Bronchus fibroblast of lung (primary cell): ENCODE data around the gene WDR45B. TPM values are rescaled to one million over a fixed set of nuclear protein-coding genes. Genes with fewer than 3 reads are reported as not detected.

Source experiments
- total RNA-seq: library from RNA; depleted of rRNA; stranded (reverse); fragments of >200 nt; gene quantifications from 2 replicates; pipeline ENCODE4 v1.2.3, GENCODE V29; 2015

WDR45B gene
- 53.4 and 57.0 TPM in 2 replicates for total RNA-seq

GRCh38 chr17:82648165-82648668 lies at the start of gene WDR45B:
Gene WDR45B, minus strand, starts transcription at chr17:82648444. Its CDS starts 104 bp downstream, at chr17:82648340.

Other genes with a start within 250 kb of the WDR45B start
- gene HEXD, start 230.1 kb downstream of the WDR45B start, total RNA-seq = 8.8 and 9.9 TPM in 2 replicates
- 24.8 and 30.4 TPM in 2 replicates for gene OGFOD3, start 229.9 kb downstream of the WDR45B start, total RNA-seq
- 68.1 and 68.7 TPM in 2 replicates for gene CYBC1, start 197.7 kb downstream of the WDR45B start, total RNA-seq
- 29.4 and 40.4 TPM in 2 replicates for gene NARF, start 189.7 kb downstream of the WDR45B start, total RNA-seq
- gene FOXK2, start 128.7 kb downstream of the WDR45B start, total RNA-seq = 36.6 and 36.7 TPM in 2 replicates
- 5.2 and 5.4 TPM in 2 replicates for gene RAB40B, start 50.3 kb upstream of the WDR45B start, total RNA-seq
- gene FN3KRP, start 68.3 kb upstream of the WDR45B start, total RNA-seq = 24.7 and 29.6 TPM in 2 replicates
- 1.3 TPM in 2 replicates for gene FN3K, start 87.2 kb upstream of the WDR45B start, total RNA-seq
- gene TBCD, start 103.6 kb upstream of the WDR45B start, total RNA-seq = 40.0 and 48.8 TPM in 2 replicates
- gene ZNF750, start 191.6 kb upstream of the WDR45B start, total RNA-seq = not detected in 2 replicates